H7 (cell line): ENCODE results near the gene MAPKAPK3. TPM values are rescaled to one million over a fixed set of nuclear protein-coding genes. Genes with fewer than 3 reads are reported as not detected.
A peak's percentile ranks its signal among the peaks of the same experiment; 100 is the strongest.

Experiments used
- DNase-seq: peaks from one replicate; pipeline ENCODE4 v3.0.0; 2012
- H3K27me3 ChIP-seq: 2 replicates; pipeline ENCODE4 v1.6.0; 2011; ENCODE audit warnings: mild to moderate bottlenecking, low read length; ENCODE audit not compliant: control insufficient read depth, insufficient read depth
- H3K36me3 ChIP-seq: replicated peaks from 2 replicates; pipeline ENCODE4 v1.5.1; 2011; ENCODE audit warnings: low read length; ENCODE audit not compliant: control insufficient read depth, insufficient read depth
- H3K4me3 ChIP-seq: 2 replicates; pipeline ENCODE4 v1.5.1; 2011; ENCODE audit warnings: low read depth, mild to moderate bottlenecking, control low read depth, low read length, moderate library complexity; ENCODE audit not compliant: insufficient read depth
- total RNA-seq: library from RNA; depleted of rRNA; stranded (reverse); fragments of >200 nt; shearing (Covaris generic); gene quantifications from 2 replicates; pipeline ENCODE4 v1.2.3, GENCODE V29; 2014

Gene MAPKAPK3
- total RNA-seq, 1 experiment from 2014 or later = 72.5 TPM

DNA sequence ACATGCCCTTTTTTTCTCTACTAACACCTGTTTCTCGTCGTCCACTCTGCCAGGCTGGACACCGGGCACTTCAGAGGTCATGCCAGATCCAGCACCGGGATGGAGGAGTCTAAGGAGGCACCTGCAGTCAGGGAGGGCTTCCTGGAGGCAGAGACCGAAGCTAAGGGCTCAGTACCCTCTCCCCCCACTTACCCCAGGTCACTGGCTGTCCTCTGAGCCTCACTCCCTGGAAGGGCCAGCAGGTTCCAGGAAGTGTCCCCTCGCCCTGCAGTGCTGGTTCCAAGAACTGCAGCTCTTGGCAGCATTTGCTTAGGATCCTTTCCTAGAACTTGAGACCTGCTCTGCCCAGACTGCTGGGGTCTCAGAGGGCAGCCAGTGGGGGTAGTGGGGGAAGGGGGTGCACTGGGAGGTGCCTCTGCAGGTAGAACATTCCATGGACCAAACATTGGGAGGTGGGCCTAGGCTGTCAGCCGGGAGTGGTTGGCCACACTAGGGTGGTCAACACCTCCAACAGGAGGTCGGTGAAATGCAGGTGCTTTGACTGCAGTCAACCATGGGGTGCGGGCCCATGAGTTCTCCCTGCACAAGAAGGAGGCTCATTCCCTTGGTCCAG is 16.7 kb upstream of the MAPKAPK3 start:
- no peak for DNase-seq
- Histone ChIP-seq H3K36me3 (no peaks in the 10 kb centered on the region), H3K27me3 (no peaks in the 10 kb centered on the region), H3K4me3 (no peak overlapping the region)

DNA sequence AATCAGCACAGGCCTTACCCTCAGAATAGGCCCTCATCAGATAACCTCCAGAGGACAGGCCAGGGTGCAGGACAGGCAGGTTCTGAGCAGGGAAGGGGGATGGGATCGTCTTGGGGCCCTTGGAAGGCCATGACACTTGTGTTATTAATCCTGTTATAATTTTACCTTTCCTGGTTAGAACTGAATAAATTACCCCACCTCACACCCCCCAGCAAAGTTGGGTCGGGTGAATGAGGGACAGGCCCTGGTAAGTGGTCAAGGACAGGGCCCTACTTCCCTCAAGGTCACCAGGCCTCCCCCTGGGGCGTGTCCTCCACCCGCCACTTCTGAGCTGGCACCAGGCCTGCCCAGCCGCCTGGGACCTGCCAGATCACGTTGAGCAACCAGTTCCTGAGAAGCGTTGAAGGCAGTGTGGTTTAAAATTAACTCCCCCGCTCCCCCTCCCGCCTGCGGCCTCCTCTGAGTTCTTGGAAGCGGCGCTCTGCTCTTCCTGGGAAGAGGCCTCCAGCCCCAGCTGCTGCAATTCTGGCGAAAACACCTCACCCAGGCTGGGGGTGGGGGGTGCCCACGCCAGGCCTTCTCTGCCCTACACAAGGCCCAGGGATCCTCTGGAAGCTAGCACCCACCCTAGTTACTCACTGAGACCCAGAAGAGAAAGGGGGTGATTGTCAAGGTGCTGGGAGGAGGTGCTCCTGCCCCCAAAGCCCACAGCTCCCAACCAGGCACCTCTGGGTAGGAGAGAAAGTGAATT is 15.9 kb upstream of the MAPKAPK3 start:
- peak; percentile 72 for DNase-seq
- Histone ChIP-seq H3K36me3 (no peaks in the 10 kb centered on the region), H3K4me3 (no peak overlapping the region), H3K27me3 (no peaks in the 10 kb centered on the region)

DNA sequence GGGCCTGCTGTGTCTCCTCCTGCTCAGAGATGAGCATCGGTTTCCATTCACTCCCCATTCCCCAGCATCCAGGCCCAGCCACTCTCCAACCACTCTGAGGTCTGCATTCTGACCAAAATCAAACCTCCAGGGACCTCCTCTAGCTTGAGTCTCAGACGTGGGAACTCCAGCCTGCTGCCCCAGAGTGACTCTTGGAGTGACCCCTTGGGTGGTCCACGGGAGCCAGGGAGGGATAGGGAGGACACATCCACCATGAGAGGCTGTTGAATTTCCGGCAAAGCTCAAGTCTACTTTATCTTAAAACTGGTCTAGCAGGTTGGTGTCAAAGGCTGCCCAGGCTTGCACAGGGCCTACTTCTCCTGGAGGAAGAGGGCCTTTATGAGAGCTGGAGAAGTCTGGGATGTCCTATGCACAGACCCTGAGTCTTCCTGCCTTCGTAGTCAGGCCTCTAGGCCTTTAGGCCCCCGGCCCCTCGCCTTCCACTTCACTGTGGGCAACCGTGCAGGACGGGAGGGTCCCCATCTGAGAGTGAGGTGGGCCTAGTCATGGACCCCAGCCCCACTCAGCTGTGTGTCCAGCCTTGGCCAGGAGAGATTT is 14.3 kb upstream of the MAPKAPK3 start:
- Histone ChIP-seq H3K36me3 (no peaks in the 10 kb centered on the region; the same call in 1 of the 2 replicates), H3K27me3 (no peaks in the 10 kb centered on the region), H3K4me3 (no peak overlapping the region)
- no peak for DNase-seq

GRCh38 chr3:50603261-50604109 is 13.5 kb upstream of the MAPKAPK3 start:
- H3K36me3 ChIP-seq = no peaks in the 10 kb centered on the region; the same call in 1 of the 2 replicates
- H3K4me3 ChIP-seq = no peak overlapping the region
- no peak for DNase-seq
- H3K27me3 ChIP-seq = no peaks in the 10 kb centered on the region

GRCh38 chr3:50604110-50604621 is 12.8 kb upstream of the MAPKAPK3 start:
- no peak overlapping the region for H3K4me3 ChIP-seq
- H3K27me3 ChIP-seq = no peaks in the 10 kb centered on the region
- DNase-seq = no peak
- H3K36me3 ChIP-seq = no peaks in the 10 kb centered on the region; the same call in 1 of the 2 replicates

DNA sequence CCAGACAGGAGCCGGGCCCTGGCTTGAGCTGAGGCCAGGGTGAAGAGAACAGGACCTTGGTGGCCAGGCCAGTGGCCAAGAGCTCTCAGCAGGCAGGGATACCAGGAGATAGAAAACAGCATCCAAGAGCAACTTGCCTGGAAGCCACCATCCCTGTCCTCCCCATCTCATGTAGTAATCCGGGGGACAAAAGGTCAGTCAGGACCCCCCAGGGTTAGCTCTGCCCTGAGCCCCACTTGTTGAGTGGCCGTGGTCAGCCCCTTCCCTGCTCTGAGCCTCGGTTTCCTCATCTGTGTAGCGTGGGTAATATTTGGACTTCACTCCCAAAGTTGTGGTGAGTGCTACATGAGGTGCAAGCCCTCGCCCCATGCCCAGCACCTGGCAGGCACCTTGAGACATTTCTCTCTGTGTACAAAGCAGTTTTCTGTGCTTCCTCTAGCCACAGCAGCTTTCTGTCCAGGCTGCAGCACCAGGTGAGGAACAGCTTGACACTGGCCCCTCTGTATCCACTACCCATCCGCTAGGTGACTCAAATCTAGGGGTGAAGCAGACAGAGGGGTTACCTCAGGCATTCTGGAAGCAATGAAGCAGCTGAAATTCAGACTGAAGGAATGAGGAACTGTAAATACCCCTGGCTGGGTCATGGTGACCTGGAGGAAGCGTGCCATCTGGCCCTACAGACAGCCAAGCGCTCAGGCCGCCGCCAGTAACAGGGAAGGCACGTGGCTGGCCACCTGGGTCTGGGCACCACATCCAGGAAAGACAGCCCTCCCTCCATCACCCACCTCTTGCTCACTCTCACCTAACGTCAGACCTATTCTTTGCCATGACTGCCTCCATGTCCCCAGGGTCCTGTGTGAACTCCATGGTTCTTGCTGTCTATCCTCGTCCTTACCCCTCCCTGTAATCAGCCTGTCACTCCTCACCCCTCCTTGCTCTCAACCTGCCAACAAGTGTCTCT is 12.0 kb upstream of the MAPKAPK3 start:
- no peaks in the 10 kb centered on the region; the same call in 1 of the 2 replicates for H3K36me3 ChIP-seq
- no peaks in the 10 kb centered on the region for H3K27me3 ChIP-seq
- DNase-seq = no peak
- H3K4me3 ChIP-seq = no peak overlapping the region

DNA sequence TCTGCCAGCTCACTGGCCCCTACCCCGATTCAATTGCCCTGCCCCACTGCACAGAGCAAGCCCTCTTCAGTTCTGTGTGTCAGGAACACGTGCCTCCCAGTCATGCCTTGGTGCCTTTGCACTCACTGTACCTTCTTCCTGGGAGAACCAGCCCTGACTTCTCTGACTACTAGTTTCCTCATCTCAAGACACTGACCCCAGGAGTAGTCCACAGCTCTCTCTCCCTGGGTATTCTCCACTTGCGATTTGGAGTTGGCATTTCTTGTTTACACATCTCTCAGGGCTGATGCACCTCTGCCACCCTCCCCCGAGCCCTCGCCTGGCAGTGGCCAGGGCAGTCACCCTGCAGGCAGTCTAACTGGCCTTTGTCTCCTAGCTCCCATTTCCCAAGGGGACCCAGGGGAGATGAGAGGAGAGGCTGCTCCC is 11.0 kb upstream of the MAPKAPK3 start:
- no peak for DNase-seq
- H3K4me3 ChIP-seq = no peak overlapping the region
- H3K27me3 ChIP-seq = peaks cover 5% of the 10 kb centered on the region
- no peaks in the 10 kb centered on the region; the same call in 1 of the 2 replicates for H3K36me3 ChIP-seq

DNA sequence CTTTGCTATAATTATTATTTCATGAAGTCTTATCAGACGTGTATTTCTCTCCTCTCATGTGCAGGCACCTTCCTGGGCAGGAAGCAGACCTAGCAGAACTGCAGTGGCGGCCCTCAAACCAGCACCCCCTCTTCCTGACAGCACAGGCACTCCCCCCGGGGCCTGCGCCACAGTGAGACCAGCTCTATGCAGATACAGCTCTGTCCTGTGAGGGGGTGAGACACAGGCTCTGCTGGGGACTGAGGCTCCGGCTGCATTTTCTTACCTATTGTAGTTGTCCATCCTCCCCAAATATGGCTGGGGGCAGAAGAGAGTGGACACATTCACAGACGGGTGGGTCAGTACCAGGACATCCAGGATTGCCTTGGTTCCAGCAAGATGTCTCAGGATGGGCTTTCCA is 10.4 kb upstream of the MAPKAPK3 start:
- H3K4me3 ChIP-seq = no peak overlapping the region
- no peaks in the 10 kb centered on the region; the same call in 1 of the 2 replicates for H3K36me3 ChIP-seq
- DNase-seq = no peak
- H3K27me3 ChIP-seq = peaks cover 8% of the 10 kb centered on the region

- no peaks in the 10 kb centered on the region; the same call in 1 of the 2 replicates for H3K36me3 ChIP-seq
- no peak for DNase-seq
- peaks cover 11% of the 10 kb centered on the region for H3K27me3 ChIP-seq
- H3K4me3 ChIP-seq = no peak overlapping the region
Observed at GRCh38 chr3:50607271-50608091, 9.5 kb upstream of the MAPKAPK3 start.

GRCh38 chr3:50608278-50608677 is 8.7 kb upstream of the MAPKAPK3 start:
- no peak for DNase-seq
- no peak overlapping the region for H3K4me3 ChIP-seq
- H3K27me3 ChIP-seq = peaks cover 19% of the 10 kb centered on the region
- H3K36me3 ChIP-seq = no peaks in the 10 kb centered on the region; the same call in 1 of the 2 replicates

DNA sequence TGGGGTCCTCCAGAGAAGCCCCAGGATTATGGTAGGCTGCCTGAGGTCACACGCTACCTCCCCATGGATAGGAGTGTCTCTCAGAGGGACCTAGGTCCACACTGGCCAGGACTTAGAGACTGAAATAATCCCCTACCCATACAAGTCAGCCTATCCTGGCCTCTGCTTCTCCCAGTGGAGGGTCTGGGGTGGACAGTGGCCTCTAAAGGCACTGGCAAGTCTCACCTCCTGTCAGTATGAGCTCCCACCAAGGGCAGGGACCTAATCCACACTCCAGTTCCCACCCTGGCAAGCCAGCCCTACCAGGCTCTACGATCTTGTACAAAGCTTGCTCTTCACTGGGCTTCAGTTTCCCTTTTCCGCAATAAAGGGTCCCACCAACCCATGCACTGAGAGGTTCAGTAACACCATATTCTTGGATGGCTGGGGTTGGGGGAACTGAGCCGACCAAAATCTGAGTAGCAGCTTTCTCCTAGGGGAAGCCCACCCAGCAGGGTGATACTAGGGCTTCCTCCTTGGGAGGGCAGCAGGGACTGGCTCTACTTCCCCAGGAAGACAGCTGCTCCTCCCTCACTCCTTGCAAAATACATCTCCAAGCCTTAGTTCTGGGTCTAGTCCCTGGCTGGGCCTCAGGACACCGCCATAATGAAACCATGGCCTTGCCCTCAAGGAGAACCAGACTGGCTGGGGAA is 7.7 kb upstream of the MAPKAPK3 start:
- DNase-seq = no peak

DNA sequence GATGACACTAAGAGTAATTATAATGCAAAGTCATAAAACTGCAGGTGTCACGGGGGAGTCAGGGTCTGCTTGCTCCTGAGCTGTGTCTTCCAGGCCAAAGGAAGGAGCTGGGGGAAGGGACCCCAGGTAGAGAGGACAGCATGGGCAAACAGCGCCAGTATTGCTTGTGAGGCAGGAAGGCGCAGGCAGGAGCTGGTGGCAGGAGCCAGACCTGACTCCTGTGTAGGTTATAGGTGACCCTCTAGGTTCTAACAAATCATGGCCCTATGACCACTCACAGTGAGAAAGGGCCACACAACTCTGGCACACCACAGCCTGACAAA is 7.2 kb upstream of the MAPKAPK3 start:
- Histone ChIP-seq H3K36me3 (no peaks in the 10 kb centered on the region; the same call in 1 of the 2 replicates), H3K4me3 (no peak overlapping the region), H3K27me3 (peaks cover 24% of the 10 kb centered on the region)
- DNase-seq = no peak

More for the DNA sequence above, 7.7 kb upstream of the MAPKAPK3 start:
- Histone ChIP-seq H3K27me3 (peaks cover 24% of the 10 kb centered on the region), H3K4me3 (no peak overlapping the region), H3K36me3 (no peaks in the 10 kb centered on the region; the same call in 1 of the 2 replicates)
